Body of pancreas (tissue), 4 donors: ENCODE results near the gene ATG4C. TPM values are rescaled to one million over a fixed set of nuclear protein-coding genes. Genes with fewer than 3 reads are reported as not detected.

ENCODE experiments used
- ATAC-seq: fragments of 150-250 bp; one replicate; pipeline ENCODE4 v1.9.1; 2016
- DNase-seq, 4 donors: peaks; one replicate each; pipeline ENCODE4 v3.0.0-alpha.2; 2019
- H3K27ac ChIP-seq, 4 donors: fragments of 200-600 bp; sonication (generic); 1 replicate in 3 of 4; 2 replicates in 1 of 4; pipeline versions ENCODE4 v1.5.1 to v1.6.1; 2016 to 2019; ENCODE audit warnings: mild to moderate bottlenecking in 1 of 4, mixed read lengths in 1 of 4, moderate library complexity in 1 of 4
- H3K27me3 ChIP-seq, 2 donors: fragments of 200-600 bp; sonication (generic); one replicate each; pipeline ENCODE4 v1.6.0; 2016; ENCODE audit warnings: mild to moderate bottlenecking in 1 of 2
- H3K36me3 ChIP-seq, 2 donors: fragments of 200-600 bp; sonication (generic); replicated peaks in 1 of 2; 2 replicates each; pipeline ENCODE4 v1.5.1; 2016; ENCODE audit warnings: low read depth in 2 of 2; ENCODE audit not compliant: insufficient read depth in 1 of 2
- H3K4me1 ChIP-seq: fragments of 200-600 bp; sonication (generic); one replicate; pipeline ENCODE4 v1.6.0; 2016
- H3K4me3 ChIP-seq, 2 donors: fragments of 200-600 bp; sonication (generic); 1 replicate in 1 of 2; 2 replicates in 1 of 2; pipeline ENCODE4 v1.5.1; 2016 to 2019
- H3K9me3 ChIP-seq, 3 donors: fragments of 200-600 bp; sonication (generic); 1 replicate in 2 of 3; 2 replicates in 1 of 3; pipeline ENCODE4 v1.5.1; 2016
- CTCF ChIP-seq, 7 experiments: fragments of 450-650 bp in 4 of 7; fragments of 200-600 bp in 3 of 7; sonication (generic) in 3 of 7; IDR thresholded peaks; one replicate each; pipeline ENCODE4 v1.5.1; 2016 to 2019; ENCODE audit warnings: antibody characterized with exemption in 7 of 7
- POLR2A ChIP-seq, 3 donors: fragments of 450-650 bp; IDR thresholded peaks; one replicate each; pipeline ENCODE4 v1.6.1; 2016; ENCODE audit warnings: antibody characterized with exemption in 3 of 3, mild to moderate bottlenecking in 2 of 3
- WGBS, 2 donors: methylation state at CpG; one replicate each; pipeline ENCODE4 v1.1.5; 2017; 5-methylcytosine and 5-hydroxymethylcytosine counted together
- intact Hi-C: fragments of 100-400 bp; cut with DNase I; formaldehyde crosslinking; loops from one replicate; pipeline ENCODE4 v1.15.1; 2023
- total RNA-seq, 2 donors: library from RNA; depleted of rRNA; stranded (reverse); fragments of >200 nt; gene quantifications; one replicate each; pipeline ENCODE4 v1.1.0, GENCODE V29; 2016

Gene ATG4C
- total RNA-seq, 2 donors from 2014 or later: 2.3 to 4.9 TPM

DNA sequence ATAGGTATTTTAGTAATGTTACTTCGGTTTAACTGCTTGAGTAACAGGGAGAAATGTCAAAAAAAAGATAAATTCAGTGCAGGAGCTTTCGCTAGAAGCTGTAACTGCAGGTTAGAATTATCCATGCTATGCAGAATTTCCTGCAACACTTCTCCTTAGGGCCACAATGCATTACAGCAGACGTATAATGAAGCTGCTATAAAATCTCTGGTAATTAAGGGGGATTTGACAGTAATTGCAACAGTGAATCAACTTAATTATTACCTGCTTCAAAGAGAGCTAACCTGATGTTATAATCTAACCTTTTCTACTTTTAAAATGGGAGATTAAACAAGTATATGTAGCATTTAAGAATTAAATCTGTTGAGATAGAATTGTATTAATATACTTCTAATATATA lies 92.6 kb downstream of the ATG4C start:
- H3K27ac ChIP-seq: no peak overlapping the region
- no peak for TF ChIP-seq POLR2A (IDR thresholded peaks at IDR 0.05)
- TF ChIP-seq CTCF (IDR thresholded peaks at IDR 0.05): no peak
- DNase-seq (no peak), ATAC-seq (no peak)
- H3K9me3 ChIP-seq: no peaks in the 10 kb centered on the region
- no peak overlapping the region for H3K4me3 ChIP-seq
- no peaks in the 10 kb centered on the region for H3K4me1 ChIP-seq
- WGBS, 2 donors: 67 to 73% methylated on average over 3 of the region's 3 CpGs
- intact Hi-C loops: no loop called here
- H3K36me3 ChIP-seq: no peaks in the 10 kb centered on the region
- no peaks in the 10 kb centered on the region for H3K27me3 ChIP-seq

DNA sequence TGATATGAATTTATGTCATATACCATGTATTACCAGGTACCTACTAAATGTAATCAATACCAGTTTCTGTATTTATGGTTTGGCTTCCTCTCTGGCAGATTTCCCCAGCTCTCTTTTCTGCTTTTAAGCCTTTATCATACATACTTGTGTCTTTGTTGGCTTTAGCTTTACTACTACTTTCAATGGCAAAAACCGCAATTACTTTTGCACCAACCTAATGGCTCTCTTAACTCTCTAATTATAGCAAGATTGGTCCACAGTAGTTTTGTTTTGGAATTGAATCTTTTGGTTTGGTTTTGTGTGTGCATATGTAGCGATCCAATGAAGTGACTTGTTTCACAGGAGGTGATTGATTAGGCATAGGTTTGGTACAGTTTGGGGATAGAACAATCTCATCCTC lies 93.6 kb downstream of the ATG4C start:
- no peak for DNase-seq
- H3K9me3 ChIP-seq: no peaks in the 10 kb centered on the region
- intact Hi-C loops: no loop called here
- no peak overlapping the region for H3K4me3 ChIP-seq
- no peak for ATAC-seq
- no peaks in the 10 kb centered on the region for H3K4me1 ChIP-seq
- no peaks in the 10 kb centered on the region for H3K27me3 ChIP-seq
- no peak overlapping the region for H3K27ac ChIP-seq
- no peak for TF ChIP-seq POLR2A (IDR thresholded peaks at IDR 0.05)
- TF ChIP-seq CTCF (IDR thresholded peaks at IDR 0.05): no peak
- no peaks in the 10 kb centered on the region for H3K36me3 ChIP-seq
- WGBS, 2 donors: 62 to 86% methylated on average over 2 of the region's 2 CpGs

DNA sequence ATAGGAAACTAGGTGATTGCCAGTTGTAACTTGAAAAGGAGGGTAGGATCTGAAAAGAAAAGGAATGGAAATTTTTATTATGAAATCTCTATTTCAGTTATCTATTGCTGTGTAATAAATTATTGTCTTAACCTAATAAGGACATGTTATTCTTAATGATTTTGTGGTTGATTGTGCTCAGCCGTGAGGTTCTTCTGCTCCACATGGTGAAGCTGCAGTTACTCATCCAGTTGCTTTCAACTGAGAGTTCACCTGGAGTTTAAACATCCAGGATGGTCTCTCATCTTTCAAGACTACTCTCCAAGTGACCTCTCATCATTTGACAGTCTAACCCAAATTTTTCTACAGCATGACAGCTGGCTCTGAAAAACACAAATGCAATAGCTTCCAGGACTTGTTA lies 96.0 kb downstream of the ATG4C start:
- ATAC-seq (no peak), DNase-seq (no peak)
- TF ChIP-seq CTCF (IDR thresholded peaks at IDR 0.05) (no peak), POLR2A (IDR thresholded peaks at IDR 0.05) (no peak)
- Histone ChIP-seq H3K4me3 (no peak overlapping the region), H3K27ac (no peak overlapping the region), H3K36me3 (no peaks in the 10 kb centered on the region), H3K27me3 (no peaks in the 10 kb centered on the region), H3K4me1 (no peaks in the 10 kb centered on the region), H3K9me3 (no peaks in the 10 kb centered on the region)
- intact Hi-C loops: no loop called here
- 79 to 81% methylated on average over 1 of the region's 1 CpG for WGBS, 2 donors

DNA sequence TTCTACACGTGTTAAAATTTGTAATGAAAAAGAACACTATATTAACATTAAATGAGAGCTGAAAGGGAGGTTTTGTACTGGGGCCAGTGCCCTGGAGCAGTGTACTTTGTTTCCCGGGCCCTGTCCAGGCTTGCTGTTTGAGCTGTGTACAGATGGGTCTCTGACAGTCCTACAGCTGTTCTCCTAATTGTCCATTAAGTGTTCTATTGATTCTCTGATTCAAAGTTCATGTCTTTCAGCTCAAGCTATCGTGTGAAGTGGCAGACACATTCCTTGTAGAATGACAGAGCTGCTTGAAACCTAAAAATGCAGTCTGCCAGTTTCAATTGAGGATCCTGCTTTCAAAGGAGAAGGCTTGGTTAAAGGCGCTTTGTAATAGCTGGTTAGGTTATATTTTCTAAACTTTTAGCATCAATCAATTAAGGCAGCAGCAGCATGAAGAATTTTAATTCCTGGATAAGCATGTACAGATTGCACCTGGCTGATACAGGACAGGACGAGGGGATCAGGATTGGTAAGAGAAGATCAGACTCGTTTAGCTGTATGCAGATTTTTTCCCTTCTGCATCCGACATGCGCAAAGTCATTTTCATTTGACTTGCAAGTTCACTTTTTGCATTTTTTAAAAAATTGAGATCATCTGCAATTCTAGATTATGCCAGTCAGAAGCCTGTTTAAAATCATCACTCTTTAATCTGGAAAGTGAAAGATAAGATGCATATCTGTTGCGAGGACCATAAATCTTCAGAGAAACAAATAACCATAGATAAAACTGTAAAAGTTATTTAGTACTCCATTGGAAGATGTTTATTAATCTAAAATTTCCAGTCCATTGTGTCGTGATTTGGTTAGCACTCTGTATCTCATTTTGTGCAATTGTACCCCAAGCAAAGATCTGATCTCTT lies 98.5 kb downstream of the ATG4C start:
- no peak overlapping the region for H3K27ac ChIP-seq
- DNase-seq: no peak
- intact Hi-C loops: no loop called here
- ATAC-seq: no peak
- 51 to 57% methylated on average over 10 of the region's 10 CpGs for WGBS, 2 donors
- no peaks in the 10 kb centered on the region for H3K4me1 ChIP-seq
- no peaks in the 10 kb centered on the region for H3K27me3 ChIP-seq
- TF ChIP-seq CTCF (IDR thresholded peaks at IDR 0.05) (no peak), POLR2A (IDR thresholded peaks at IDR 0.05) (no peak)
- no peaks in the 10 kb centered on the region for H3K9me3 ChIP-seq
- no peak overlapping the region for H3K4me3 ChIP-seq
- no peaks in the 10 kb centered on the region for H3K36me3 ChIP-seq
